ENCODE data around the gene CXCL5.

DNA sequence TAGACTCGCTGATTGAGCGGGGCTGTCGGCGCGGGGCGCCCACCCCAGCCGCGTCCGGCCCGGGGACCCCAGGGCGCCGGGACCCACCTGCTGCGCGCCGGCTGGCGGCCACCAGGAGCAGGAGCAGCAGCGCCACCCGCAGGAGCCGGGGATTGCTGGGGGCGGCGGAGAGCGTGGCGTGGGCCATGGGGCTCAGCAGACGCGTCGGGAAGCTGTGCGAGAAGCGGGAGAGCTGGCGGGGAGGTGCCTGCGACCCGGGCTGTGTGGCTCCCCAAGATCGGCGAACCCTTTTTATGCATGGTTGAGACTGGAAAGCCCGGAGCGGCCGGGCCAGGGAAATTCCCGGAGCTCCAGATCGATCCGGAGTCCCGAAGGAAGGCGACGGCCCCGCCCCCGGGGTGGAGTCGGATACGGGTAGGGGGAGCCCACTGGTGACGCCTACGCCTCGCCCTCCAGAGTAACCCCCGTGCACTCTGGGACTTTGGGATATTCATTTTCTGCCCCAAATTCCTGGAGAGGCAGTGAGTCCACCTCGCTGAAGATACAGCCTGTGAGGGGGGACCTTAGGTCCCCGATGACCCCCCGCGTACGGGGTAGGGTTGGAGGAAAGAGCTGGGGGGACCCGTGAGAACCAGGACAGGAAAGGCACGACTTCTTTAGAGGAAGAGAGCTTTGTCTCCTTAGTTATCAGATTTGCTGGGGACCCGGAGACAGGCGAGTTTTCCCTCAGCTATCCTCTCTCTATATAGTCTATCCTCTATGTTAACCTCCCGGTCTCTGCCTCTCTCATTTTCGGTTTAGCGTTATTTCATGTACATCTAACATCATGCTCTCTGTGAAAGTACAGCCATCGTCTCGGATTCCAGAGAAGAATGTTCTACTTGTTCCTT, 40.2 kb upstream of the CXCL5 start, which contains the start of gene CXCL3:
- TF ChIP-seq RAD21 (IDR thresholded peaks at IDR 0.05; ENCODE audit: low read depth) (no peak), EP300 (IDR thresholded peaks at IDR 0.05; ENCODE audit: borderline replicate concordance) (no peak), YY1 (IDR thresholded peaks at IDR 0.05; ENCODE audit: low read depth) (no peak)
